ENCODE data around the gene MRPS12. TPM values are rescaled to one million over a fixed set of nuclear protein-coding genes. Genes with fewer than 3 reads are reported as not detected.
A peak's percentile ranks its signal among the peaks of the same experiment; 100 is the strongest.

Gene MRPS12
- total RNA-seq, 1 donor from 2014 or later, result 74.9 TPM

- no peak for TF ChIP-seq CTCF (conservative IDR thresholded peaks at IDR 0.05; ENCODE audit: low read depth, low read length)
- no peak overlapping the region for H3K4me3 ChIP-seq (ENCODE audit: low read depth, low read length)
Measured at GRCh38 chr19:38892841-38893240, 37.9 kb upstream of the MRPS12 start.

GRCh38 chr19:38893341-38893771 lies 37.4 kb upstream of the MRPS12 start:
- no peak for DNase-seq (ENCODE audit: low read depth)
- no peak overlapping the region for H3K4me3 ChIP-seq (ENCODE audit: low read depth, low read length)
- TF ChIP-seq CTCF (conservative IDR thresholded peaks at IDR 0.05; ENCODE audit: low read depth, low read length), result no peak

More at GRCh38 chr19:38892841-38893240, 37.9 kb upstream of the MRPS12 start:
- no peak for DNase-seq (ENCODE audit: low read depth)

GRCh38 chr19:38894968-38895367 lies 35.8 kb upstream of the MRPS12 start:
- TF ChIP-seq CTCF (conservative IDR thresholded peaks at IDR 0.05; ENCODE audit: low read depth, low read length), result no peak
- DNase-seq (ENCODE audit: low read depth), result no peak
- H3K4me3 ChIP-seq (ENCODE audit: low read depth, low read length), result no peak overlapping the region

- no peak for TF ChIP-seq CTCF (conservative IDR thresholded peaks at IDR 0.05; ENCODE audit: low read depth, low read length)
- DNase-seq (ENCODE audit: low read depth), result no peak
Measured at GRCh38 chr19:38898788-38899446, 31.8 kb upstream of the MRPS12 start.

GRCh38 chr19:38899447-38900201 lies 31.1 kb upstream of the MRPS12 start, which contains the start of the genes NFKBIB and SIRT2:
Gene NFKBIB (plus strand): TSS chr19:38899969. CDS start chr19:38900033, 64 bp downstream.
Gene SIRT2 (minus strand): TSS chr19:38899618. CDS start chr19:38899521, 97 bp downstream.
- TF ChIP-seq CTCF (conservative IDR thresholded peaks at IDR 0.05; ENCODE audit: low read depth, low read length), result no peak
- peak within 1 kb of the TSS; percentile 83 for H3K4me3 ChIP-seq (ENCODE audit: low read depth, low read length)
- peak; percentile 95 for DNase-seq (ENCODE audit: low read depth)

More at GRCh38 chr19:38898788-38899446, 31.8 kb upstream of the MRPS12 start:
- peak overlapping the region; percentile 83 for H3K4me3 ChIP-seq (ENCODE audit: low read depth, low read length)

- peak overlapping the region; percentile 83 for H3K4me3 ChIP-seq (ENCODE audit: low read depth, low read length)
- TF ChIP-seq CTCF (conservative IDR thresholded peaks at IDR 0.05; ENCODE audit: low read depth, low read length), result no peak
- DNase-seq (ENCODE audit: low read depth), result peak; percentile 19
Measured at GRCh38 chr19:38900202-38900629, 30.5 kb upstream of the MRPS12 start.
